Measurements from ENCODE around the gene FFAR4. TPM values are rescaled to one million over a fixed set of nuclear protein-coding genes. Genes with fewer than 3 reads are reported as not detected.
A peak's percentile ranks its signal among the peaks of the same experiment; 100 is the strongest.

The FFAR4 gene
- polyA plus RNA-seq, 6 donors from 2014 or later: not detected

GRCh38 chr10:93554316-93554663, 12.2 kb upstream of the FFAR4 start:
- no peak overlapping the region for H3K4me3 Mint-ChIP-seq
- peaks cover 14 to 15% (median 14%) of the 10 kb centered on the region in 3 donors for H3K27me3 Mint-ChIP-seq
- H3K27ac Mint-ChIP-seq: no peak overlapping the region

GRCh38 chr10:93554760-93555432, 11.6 kb upstream of the FFAR4 start:
- Mint-ChIP-seq H3K27ac (no peak overlapping the region), H3K4me3 (no peak overlapping the region), H3K9me3 (no peaks in the 10 kb centered on the region), H3K27me3 (peaks cover 14 to 22% (median 20%) of the 10 kb centered on the region in 3 donors), H3K36me3 (no peaks in the 10 kb centered on the region), H3K4me1 (peaks cover 0 to 6% (median 0%) of the 10 kb centered on the region in 3 donors)
- ATAC-seq (ENCODE audit: low read depth in 2 of 2): peak in 1 of 2 donors; percentile 44
- DNase-seq: peak; percentile 31

More at GRCh38 chr10:93554316-93554663, 12.2 kb upstream of the FFAR4 start:
- peaks cover 0 to 6% (median 0%) of the 10 kb centered on the region in 3 donors for H3K4me1 Mint-ChIP-seq
- DNase-seq (no peak), ATAC-seq (ENCODE audit: low read depth in 2 of 2) (no peak)
- H3K36me3 Mint-ChIP-seq: no peaks in the 10 kb centered on the region
- no peaks in the 10 kb centered on the region for H3K9me3 Mint-ChIP-seq

GRCh38 chr10:93559490-93559889, 7.0 kb upstream of the FFAR4 start:
- DNase-seq (no peak), ATAC-seq (ENCODE audit: low read depth in 2 of 2) (no peak)
- Mint-ChIP-seq H3K4me1 (peaks cover 0 to 6% (median 0%) of the 10 kb centered on the region in 3 donors), H3K4me3 (no peak overlapping the region), H3K27ac (no peak overlapping the region), H3K9me3 (no peaks in the 10 kb centered on the region), H3K36me3 (no peaks in the 10 kb centered on the region), H3K27me3 (peaks cover 21 to 43% (median 27%) of the 10 kb centered on the region in 3 donors)

- H3K27me3 Mint-ChIP-seq: peaks cover 30 to 43% (median 32%) of the 10 kb centered on the region in 3 donors
- H3K9me3 Mint-ChIP-seq: no peaks in the 10 kb centered on the region
- no peaks in the 10 kb centered on the region for H3K36me3 Mint-ChIP-seq
- no peaks in the 10 kb centered on the region for H3K4me1 Mint-ChIP-seq
- DNase-seq: no peak
- H3K27ac Mint-ChIP-seq: no peak overlapping the region
- ATAC-seq (ENCODE audit: low read depth in 2 of 2): no peak
- no peak overlapping the region for H3K4me3 Mint-ChIP-seq
Observed at GRCh38 chr10:93560541-93560940, 5.9 kb upstream of the FFAR4 start.

- DNase-seq (no peak), ATAC-seq (ENCODE audit: low read depth in 2 of 2) (no peak)
- no peaks in the 10 kb centered on the region for H3K9me3 Mint-ChIP-seq
- no peak overlapping the region for H3K27ac Mint-ChIP-seq
- peaks cover 49 to 67% (median 65%) of the 10 kb centered on the region in 3 donors for H3K27me3 Mint-ChIP-seq
- H3K4me1 Mint-ChIP-seq: peaks cover 0 to 9% (median 7%) of the 10 kb centered on the region in 3 donors
- H3K36me3 Mint-ChIP-seq: no peaks in the 10 kb centered on the region
- H3K4me3 Mint-ChIP-seq: no peak overlapping the region
Observed at GRCh38 chr10:93565446-93565845, 1.0 kb upstream of the FFAR4 start.

GRCh38 chr10:93567277-93568104, 1.0 kb downstream of the FFAR4 start:
- H3K4me1 Mint-ChIP-seq: peaks cover 3 to 9% (median 7%) of the 10 kb centered on the region in 3 donors
- no peak overlapping the region for H3K27ac Mint-ChIP-seq
- no peaks in the 10 kb centered on the region for H3K36me3 Mint-ChIP-seq
- peaks cover 57 to 79% (median 65%) of the 10 kb centered on the region in 3 donors for H3K27me3 Mint-ChIP-seq
- ATAC-seq (ENCODE audit: low read depth in 2 of 2) (no peak), DNase-seq (no peak)
- H3K4me3 Mint-ChIP-seq: peak overlapping the region in 1 of 8 donors; percentile 56
- no peaks in the 10 kb centered on the region for H3K9me3 Mint-ChIP-seq

GRCh38 chr10:93568105-93568390, 1.6 kb downstream of the FFAR4 start:
- H3K4me3 Mint-ChIP-seq: no peak overlapping the region
- peaks cover 57 to 84% (median 70%) of the 10 kb centered on the region in 3 donors for H3K27me3 Mint-ChIP-seq
- ATAC-seq (ENCODE audit: low read depth in 2 of 2) (no peak), DNase-seq (no peak)
- H3K9me3 Mint-ChIP-seq: no peaks in the 10 kb centered on the region
- H3K4me1 Mint-ChIP-seq: peaks cover 5 to 9% (median 7%) of the 10 kb centered on the region in 3 donors
- H3K27ac Mint-ChIP-seq: no peak overlapping the region
- no peaks in the 10 kb centered on the region for H3K36me3 Mint-ChIP-seq

GRCh38 chr10:93570383-93570782, 3.9 kb downstream of the FFAR4 start:
- ATAC-seq (ENCODE audit: low read depth in 2 of 2) (no peak), DNase-seq (no peak)
- Mint-ChIP-seq H3K27ac (no peak overlapping the region), H3K4me1 (peaks cover 7 to 9% (median 9%) of the 10 kb centered on the region in 3 donors), H3K9me3 (no peaks in the 10 kb centered on the region), H3K27me3 (peaks cover 63 to 91% (median 72%) of the 10 kb centered on the region in 3 donors), H3K36me3 (no peaks in the 10 kb centered on the region), H3K4me3 (no peak overlapping the region)

- ATAC-seq (ENCODE audit: low read depth in 2 of 2) (no peak), DNase-seq (no peak)
- peak overlapping the region in 1 of 6 donors; percentile 48 for H3K27ac Mint-ChIP-seq
- no peaks in the 10 kb centered on the region for H3K36me3 Mint-ChIP-seq
- H3K27me3 Mint-ChIP-seq: peaks cover 51 to 71% (median 60%) of the 10 kb centered on the region in 3 donors
- no peak overlapping the region for H3K4me3 Mint-ChIP-seq
- H3K4me1 Mint-ChIP-seq: peaks cover 0 to 9% (median 0%) of the 10 kb centered on the region in 3 donors
- H3K9me3 Mint-ChIP-seq: peaks cover 0 to under 1% (median 0%) of the 10 kb centered on the region in 7 donors
Observed at GRCh38 chr10:93572606-93573005, 6.1 kb downstream of the FFAR4 start.

- ATAC-seq (ENCODE audit: low read depth in 2 of 2): no peak
- Mint-ChIP-seq H3K4me3 (no peak overlapping the region), H3K9me3 (peaks cover 0 to 4% (median 0%) of the 10 kb centered on the region in 7 donors), H3K4me1 (peaks cover 0 to 9% (median 0%) of the 10 kb centered on the region in 3 donors), H3K27ac (no peak overlapping the region), H3K27me3 (peaks cover 50 to 64% (median 60%) of the 10 kb centered on the region in 3 donors), H3K36me3 (no peaks in the 10 kb centered on the region)
- DNase-seq: no peak
Observed at GRCh38 chr10:93573051-93573909, 6.8 kb downstream of the FFAR4 start.

GRCh38 chr10:93573924-93574323, 7.5 kb downstream of the FFAR4 start:
- no peak for DNase-seq
- H3K36me3 Mint-ChIP-seq: no peaks in the 10 kb centered on the region
- H3K4me3 Mint-ChIP-seq: no peak overlapping the region

GRCh38 chr10:93576888-93577287, 10.4 kb downstream of the FFAR4 start:
- no peak overlapping the region for H3K27ac Mint-ChIP-seq
- DNase-seq (no peak), ATAC-seq (ENCODE audit: low read depth in 2 of 2) (no peak)
- H3K27me3 Mint-ChIP-seq: peaks cover 20 to 47% (median 46%) of the 10 kb centered on the region in 3 donors
- H3K36me3 Mint-ChIP-seq: peaks cover 9 to 16% of the 10 kb centered on the region in 2 donors
- H3K4me3 Mint-ChIP-seq: no peak overlapping the region
- H3K9me3 Mint-ChIP-seq: peaks cover 11 to 25% (median 16%) of the 10 kb centered on the region in 7 donors
- H3K4me1 Mint-ChIP-seq: peaks cover 0 to 9% (median 0%) of the 10 kb centered on the region in 3 donors

More at GRCh38 chr10:93573924-93574323, 7.5 kb downstream of the FFAR4 start:
- Mint-ChIP-seq H3K27me3 (peaks cover 44 to 61% (median 59%) of the 10 kb centered on the region in 3 donors), H3K27ac (no peak overlapping the region), H3K9me3 (peaks cover 0 to 4% (median 0%) of the 10 kb centered on the region in 7 donors), H3K4me1 (peaks cover 0 to 9% (median 0%) of the 10 kb centered on the region in 3 donors)
- ATAC-seq (ENCODE audit: low read depth in 2 of 2): no peak

GRCh38 chr10:93577565-93577964, 11.1 kb downstream of the FFAR4 start:
- H3K27ac Mint-ChIP-seq: no peak overlapping the region
- no peak for ATAC-seq (ENCODE audit: low read depth in 2 of 2)
- peaks cover 0 to 6% (median 0%) of the 10 kb centered on the region in 3 donors for H3K4me1 Mint-ChIP-seq
- no peak overlapping the region for H3K4me3 Mint-ChIP-seq
- peaks cover 11 to 25% (median 16%) of the 10 kb centered on the region in 7 donors for H3K9me3 Mint-ChIP-seq
- peaks cover 20 to 41% (median 41%) of the 10 kb centered on the region in 3 donors for H3K27me3 Mint-ChIP-seq
- no peak for DNase-seq
- H3K36me3 Mint-ChIP-seq: peaks cover 9 to 16% of the 10 kb centered on the region in 2 donors
